GM19397 (cell line): ENCODE data around the gene VAMP5.

ENCODE experiments used
- ATAC-seq: cut with Tn5 transposase; IDR thresholded peaks from one replicate; pipeline ENCODE4 v1.9.1; 2021; ENCODE audit warnings: mild to moderate bottlenecking, moderate library complexity; ENCODE audit not compliant: unreplicated experiment

VAMP5 gene

DNA sequence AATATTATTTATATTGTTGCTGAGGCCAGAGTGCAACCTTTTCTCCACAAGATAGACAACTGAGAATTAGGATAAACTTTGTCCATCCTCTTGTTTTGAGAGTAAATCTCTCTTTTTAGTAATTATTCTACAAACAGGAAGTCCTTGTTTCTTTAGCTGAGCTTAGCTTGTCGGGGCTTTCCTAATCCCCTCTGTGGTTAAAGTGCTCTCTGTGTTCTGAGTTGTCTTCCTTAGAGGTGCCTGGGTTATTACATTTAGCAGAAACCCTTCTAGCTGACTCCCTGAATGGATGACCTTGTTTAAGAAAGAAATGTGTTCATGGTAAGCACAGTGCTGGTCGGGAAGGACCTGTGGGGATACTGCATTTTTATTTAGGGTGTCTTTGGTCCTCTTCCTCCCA, 44.4 kb downstream of the VAMP5 start:
- peak; percentile 61 for ATAC-seq

DNA sequence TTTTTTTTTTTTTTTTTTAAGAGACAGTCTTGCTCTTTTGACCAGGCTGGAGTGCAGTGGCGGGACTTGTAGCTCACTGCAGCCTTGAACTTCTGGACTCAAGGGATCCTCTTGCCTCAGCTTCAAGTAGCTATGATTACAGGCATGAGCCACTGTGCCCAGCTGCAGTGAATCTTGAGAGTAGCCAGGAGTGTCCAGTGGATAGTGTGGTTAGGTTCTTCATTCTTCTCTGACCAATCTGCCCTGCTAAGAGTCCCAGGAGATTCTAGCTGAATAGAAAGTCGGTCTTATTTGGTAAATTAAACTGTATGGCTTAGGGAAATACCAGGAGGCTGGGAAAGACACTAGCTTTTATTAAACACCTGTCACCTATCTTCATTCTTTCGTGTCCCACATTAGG, 47.1 kb downstream of the VAMP5 start:
- no peak for ATAC-seq

DNA sequence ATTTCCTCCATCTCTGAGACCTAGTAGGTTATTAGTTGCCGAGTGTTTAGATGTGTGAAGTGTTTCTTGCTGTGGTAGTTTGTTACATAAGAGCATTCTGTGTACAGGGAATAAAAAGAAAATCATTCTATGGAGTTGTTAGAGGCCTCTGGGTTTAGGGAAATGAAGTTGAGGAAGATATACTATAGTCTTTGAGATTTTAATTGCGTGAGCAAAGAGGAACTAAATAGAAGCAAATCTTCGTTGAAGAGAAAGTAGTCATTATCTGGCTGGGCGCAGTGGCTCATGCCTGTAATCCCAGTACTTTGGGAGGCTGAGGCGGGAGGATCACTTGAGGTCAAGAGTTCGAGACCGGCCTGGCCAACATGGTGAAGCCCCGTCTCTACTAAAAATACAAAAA, 50.8 kb downstream of the VAMP5 start:
- no peak for ATAC-seq

DNA sequence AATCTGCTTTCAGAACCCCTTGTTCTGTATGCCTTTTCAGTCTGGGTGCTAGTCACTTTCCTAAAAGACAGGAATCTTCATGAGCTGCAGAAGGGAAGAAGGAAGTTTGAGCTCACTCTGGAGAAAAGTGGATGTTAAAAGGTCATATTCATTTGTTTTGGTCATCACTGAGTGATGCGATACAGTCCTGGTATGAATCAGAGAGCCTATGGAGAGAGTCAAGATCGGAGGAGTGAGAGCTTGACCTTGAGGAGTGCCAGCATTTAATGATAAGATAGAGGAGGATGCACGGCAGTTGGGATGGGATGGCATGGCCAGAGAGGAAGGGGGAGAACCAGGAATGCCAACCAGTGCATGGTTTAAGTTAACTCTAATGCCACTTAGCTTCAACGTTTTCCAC, 51.4 kb downstream of the VAMP5 start:
- no peak for ATAC-seq

- no peak for ATAC-seq
Measured at GRCh38 chr2:85642725-85643124, 58.5 kb downstream of the VAMP5 start.
